GM21528 (cell line): Measurements from ENCODE around the gene KLK12.

ENCODE experiments used
- ATAC-seq: cut with Tn5 transposase; IDR thresholded peaks from one replicate; pipeline ENCODE4 v1.9.1; 2021; ENCODE audit warnings: mild to moderate bottlenecking, moderate library complexity; ENCODE audit not compliant: unreplicated experiment, low FRiP score

Gene KLK12

GRCh38 chr19:51059715-51060114 lies 24.9 kb upstream of the KLK12 start:
- ATAC-seq, result no peak

GRCh38 chr19:51055866-51056265 lies 21.1 kb upstream of the KLK12 start:
- no peak for ATAC-seq

- no peak for ATAC-seq
Observed at GRCh38 chr19:51047031-51047335, 12.2 kb upstream of the KLK12 start.

GRCh38 chr19:51044327-51044726 lies 9.5 kb upstream of the KLK12 start:
- no peak for ATAC-seq

DNA sequence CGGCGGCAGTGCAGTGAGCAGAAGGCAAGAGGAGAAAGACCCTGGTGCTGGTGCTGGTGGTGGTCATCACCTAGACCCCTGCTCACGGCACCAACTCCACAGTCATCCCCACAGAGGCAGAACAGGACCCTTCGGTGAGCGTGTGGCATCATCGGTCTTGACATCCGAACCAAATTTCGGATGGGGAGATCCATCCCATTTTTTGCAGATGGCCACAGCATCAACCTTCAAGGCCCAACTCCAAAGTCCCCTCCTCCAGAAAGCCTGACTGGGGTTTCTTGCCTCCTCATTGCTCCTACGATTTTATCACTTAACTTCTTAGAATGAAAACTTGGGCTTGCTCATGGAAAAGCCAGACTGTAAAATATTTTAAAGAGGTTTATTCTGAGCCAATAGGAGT lies 8.7 kb upstream of the KLK12 start:
- no peak for ATAC-seq

GRCh38 chr19:51040151-51040550 lies 5.3 kb upstream of the KLK12 start:
- no peak for ATAC-seq

- no peak for ATAC-seq
Observed at GRCh38 chr19:51036519-51036918, 1.7 kb upstream of the KLK12 start.

GRCh38 chr19:51031880-51032225 lies 2.9 kb downstream of the KLK12 start:
- ATAC-seq, result no peak

- ATAC-seq, result no peak
Observed at GRCh38 chr19:51031220-51031879, 3.5 kb downstream of the KLK12 start.

DNA sequence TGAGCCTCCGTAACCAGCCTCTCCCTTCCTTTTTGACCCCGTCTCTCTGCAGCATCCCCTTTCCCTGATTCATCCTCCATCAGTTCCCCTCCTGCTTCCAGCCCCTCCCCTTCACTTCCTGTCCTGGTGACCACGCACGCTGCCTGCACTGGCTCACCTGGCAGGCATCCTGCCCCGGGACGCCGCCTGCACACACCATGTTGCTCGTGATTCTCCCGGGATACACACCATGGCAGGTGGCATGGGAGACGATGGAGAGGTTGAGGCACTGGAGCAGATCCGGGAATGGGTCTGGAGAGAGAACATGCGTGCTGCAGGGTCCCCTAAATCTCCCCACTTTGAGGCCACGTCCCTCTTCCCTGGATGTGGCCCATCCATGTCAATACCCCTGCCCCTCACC lies 4.2 kb downstream of the KLK12 start:
- ATAC-seq, result no peak

GRCh38 chr19:51029718-51030117 lies 5.1 kb downstream of the KLK12 start:
- no peak for ATAC-seq

DNA sequence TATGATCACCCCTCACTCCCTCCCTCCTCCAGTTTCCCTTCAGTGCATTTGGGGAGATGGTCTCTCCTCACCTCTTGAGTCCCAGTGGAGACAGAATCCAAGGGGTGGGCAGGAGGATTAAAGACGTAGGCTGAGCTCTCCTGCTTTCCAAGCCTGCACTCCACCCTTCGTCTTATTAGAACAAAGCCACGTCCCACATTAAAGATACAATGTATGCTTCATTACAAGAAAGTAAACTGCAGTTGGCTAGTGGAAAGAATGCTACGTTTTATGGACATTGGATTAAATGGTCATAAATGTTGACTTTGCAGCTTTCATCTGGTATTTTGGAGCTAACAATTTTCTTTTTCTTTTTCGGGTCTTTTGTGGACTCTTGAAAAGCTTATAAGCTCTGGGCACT lies 6.9 kb downstream of the KLK12 start:
- no peak for ATAC-seq

GRCh38 chr19:51027126-51027806 lies 7.5 kb downstream of the KLK12 start:
- ATAC-seq, result no peak

- no peak for ATAC-seq
Observed at GRCh38 chr19:51026554-51026831, 8.3 kb downstream of the KLK12 start, which contains the start of gene KLK11. TSS of gene KLK11 (minus strand) at chr19:51026616. CDS start at chr19:51025631, 985 bp downstream.

DNA sequence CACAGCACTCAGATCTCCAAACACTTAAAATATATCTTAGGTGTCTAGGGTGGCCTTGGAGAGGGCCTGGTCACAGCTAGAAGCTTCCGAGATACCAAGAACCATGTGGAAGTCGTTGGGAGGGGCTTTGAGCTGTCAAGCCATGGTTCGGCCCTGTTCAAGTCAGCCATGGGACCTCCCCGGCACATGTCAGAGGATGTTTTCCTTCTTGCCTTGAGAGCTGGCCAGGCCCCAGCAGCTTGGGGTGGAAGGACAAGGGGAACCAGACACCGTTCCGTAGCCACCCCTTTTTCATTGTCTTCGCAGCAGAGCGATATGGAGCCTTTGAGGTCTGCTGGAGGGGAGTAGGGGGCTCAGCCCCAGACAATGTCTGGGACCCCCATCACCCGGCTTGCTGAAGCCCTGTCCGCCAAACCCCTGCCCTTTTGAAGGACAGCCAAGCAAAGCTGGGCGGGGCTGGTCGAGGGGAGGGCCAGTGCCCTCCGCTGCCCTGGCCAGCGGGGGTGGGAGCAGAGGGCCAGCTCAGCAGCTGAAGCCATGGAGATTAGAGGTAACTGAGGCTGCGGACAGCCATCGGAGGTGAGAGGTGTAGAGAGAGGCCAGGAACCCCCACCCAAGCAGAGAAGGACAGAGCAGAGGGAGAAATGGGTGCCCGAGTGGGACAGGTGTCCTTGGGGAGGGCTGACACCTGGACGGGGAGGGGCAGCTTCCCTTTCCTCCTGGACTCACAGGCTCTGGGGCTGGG lies 8.8 kb downstream of the KLK12 start:
- ATAC-seq, result no peak

GRCh38 chr19:51025401-51025800 lies 9.4 kb downstream of the KLK12 start:
- no peak for ATAC-seq

DNA sequence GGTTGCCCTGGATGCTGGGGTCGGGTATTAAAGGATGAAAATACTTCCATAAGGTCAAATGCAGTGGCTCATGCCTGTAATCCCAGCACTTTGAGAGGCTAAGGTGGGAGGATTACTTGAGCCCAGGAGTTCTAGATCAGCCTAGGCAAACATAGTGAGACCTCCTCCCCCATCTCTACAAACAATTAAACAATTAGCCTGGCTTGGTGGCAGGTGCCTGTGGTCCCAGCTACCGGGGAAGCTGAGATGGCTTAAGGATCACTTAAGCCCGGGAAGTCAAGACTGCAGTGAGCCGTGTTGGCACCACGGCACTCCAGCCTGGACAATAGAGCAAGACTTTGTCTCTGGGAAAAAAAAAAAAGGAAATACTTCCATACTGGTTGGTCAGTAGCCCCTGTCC lies 9.9 kb downstream of the KLK12 start:
- no peak for ATAC-seq

DNA sequence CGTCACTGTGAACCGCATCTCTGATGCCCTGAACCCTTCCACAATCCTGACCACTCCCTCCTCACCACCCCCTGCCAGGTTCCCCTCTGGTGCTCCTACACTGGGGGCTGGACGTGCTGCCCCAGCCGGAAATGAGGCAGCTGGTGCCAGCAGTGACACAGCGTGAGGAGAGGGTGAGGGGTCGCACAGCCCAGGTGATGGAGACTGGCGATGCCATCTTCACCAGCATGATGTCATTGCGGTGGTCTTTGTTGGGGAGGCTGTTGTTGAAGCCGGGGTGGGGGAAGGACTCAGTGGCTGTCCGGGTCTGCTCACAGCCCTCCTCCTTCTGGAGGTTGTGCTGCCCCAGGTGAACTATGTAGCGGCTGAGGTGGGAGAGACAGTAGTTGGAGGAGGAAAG lies 10.9 kb downstream of the KLK12 start:
- no peak for ATAC-seq

DNA sequence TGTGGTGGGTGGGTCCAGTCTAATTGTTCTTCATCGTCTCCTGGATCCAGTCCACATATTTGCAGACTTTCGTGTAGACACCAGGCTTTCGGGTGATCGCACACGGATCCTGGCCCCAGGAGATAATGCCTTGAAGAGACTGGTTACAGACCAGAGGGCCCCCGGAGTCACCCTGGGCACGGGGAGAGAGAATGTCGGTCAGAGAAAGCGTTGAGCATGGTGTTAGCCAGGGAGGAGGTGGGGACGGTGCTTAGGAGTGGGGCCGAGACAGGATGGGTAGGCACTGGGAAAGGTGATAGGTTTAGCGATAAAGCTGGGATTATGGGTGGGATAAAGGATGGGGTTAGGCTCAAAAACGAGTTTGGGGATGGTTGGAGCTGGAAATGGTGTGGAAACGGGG lies 12.3 kb downstream of the KLK12 start:
- no peak for ATAC-seq

DNA sequence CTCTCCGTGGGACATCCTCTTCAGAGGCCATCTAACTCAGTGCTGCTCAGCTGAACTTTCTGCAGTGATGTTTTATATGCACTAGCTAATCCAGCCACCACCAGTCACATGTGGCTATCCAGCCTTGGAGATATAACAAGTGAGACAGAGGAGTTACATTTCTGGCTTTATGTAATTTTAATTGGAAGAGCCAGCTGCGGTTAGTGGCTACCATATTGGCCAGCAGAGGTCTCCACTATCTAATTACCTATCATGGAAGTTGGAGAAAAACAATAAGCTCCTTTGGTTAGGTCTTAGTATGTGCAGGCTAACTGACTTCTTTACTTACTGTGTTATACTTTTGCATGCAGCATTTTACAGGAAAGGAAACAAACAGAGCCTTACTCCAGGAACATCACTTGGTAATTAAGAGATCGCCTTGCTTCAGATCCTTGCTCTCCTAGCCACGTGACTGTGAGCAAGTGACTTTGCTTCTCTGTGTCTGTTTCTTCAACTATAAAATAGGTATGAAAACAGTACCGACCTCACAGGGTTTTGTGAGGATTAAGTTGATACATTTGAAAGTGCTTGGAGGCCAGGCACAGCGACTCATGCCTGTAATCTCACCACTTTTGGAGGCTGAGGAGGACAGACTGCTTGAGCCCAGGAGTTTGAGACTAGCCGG lies 13.7 kb downstream of the KLK12 start:
- no peak for ATAC-seq

DNA sequence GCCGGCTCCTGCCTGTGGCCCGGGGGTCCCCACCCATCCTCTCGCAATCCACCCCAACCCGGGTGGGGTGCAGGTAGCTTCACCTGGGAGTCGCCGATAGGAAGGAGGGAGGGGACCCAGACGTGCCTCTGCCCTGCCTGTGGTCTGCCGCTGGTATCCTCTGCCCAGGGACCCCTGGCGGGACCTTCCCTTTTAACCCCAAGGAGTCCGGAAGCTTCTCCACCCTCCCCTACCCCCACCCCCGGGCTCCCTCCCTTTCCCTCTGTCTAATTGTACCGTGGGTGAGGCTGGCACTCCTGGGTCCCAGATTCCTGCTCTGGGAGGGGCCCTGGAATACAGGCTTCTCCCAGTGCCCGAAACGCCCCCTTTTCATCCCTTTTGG lies 15.3 kb downstream of the KLK12 start, which contains the start of gene KLK10:
KLK10 (minus strand) TSS at position 166 of the 382 bp plus-strand sequence. CDS start 579 bp downstream, outside the sequence.
- no peak for ATAC-seq
